22Rv1 (cell line): Measurements from ENCODE around the gene RAF1.

Source experiments
- ZFX ChIP-seq: fragments of 450-650 bp; IDR thresholded peaks from 2 replicates; pipeline ENCODE4 v1.6.1; 2017; ENCODE audit warnings: antibody characterized with exemption, borderline replicate concordance
- TF ChIP-seq, protein P1 (sequence below): fragments of 450-650 bp; IDR thresholded peaks from 2 replicates; pipeline ENCODE4 v1.5.1; 2017; ENCODE audit warnings: mild to moderate bottlenecking

DNA sequence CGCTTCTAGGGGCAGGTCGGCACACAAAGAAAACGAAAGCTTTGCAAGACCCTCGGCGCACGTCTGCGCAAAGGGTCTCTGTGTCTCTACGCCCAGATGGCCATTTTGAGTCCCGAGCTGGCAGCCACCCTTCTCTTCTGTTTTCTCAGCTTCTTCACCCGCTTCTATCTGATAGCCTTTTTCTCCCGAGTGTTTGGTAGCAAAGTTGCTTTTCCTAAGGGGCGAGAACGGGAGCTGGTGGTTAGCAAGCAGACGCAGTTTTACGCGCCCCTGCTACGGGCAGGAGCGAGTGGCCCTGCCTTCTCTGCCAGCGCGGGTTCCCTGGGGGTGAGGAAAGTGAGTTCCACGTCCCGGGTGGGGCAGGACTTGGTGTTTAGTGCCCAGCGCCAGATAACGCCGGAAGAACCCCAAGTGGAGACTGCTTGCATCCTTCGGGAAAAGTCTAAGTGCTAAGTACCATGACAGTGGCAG, 110.0 kb downstream of the RAF1 start:
- TF ChIP-seq, protein P1, sequence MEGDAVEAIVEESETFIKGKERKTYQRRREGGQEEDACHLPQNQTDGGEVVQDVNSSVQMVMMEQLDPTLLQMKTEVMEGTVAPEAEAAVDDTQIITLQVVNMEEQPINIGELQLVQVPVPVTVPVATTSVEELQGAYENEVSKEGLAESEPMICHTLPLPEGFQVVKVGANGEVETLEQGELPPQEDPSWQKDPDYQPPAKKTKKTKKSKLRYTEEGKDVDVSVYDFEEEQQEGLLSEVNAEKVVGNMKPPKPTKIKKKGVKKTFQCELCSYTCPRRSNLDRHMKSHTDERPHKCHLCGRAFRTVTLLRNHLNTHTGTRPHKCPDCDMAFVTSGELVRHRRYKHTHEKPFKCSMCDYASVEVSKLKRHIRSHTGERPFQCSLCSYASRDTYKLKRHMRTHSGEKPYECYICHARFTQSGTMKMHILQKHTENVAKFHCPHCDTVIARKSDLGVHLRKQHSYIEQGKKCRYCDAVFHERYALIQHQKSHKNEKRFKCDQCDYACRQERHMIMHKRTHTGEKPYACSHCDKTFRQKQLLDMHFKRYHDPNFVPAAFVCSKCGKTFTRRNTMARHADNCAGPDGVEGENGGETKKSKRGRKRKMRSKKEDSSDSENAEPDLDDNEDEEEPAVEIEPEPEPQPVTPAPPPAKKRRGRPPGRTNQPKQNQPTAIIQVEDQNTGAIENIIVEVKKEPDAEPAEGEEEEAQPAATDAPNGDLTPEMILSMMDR: no peak
- no peak for TF ChIP-seq ZFX
